ENCODE results near the gene RBFOX2.

RBFOX2 gene

GRCh38 chr22:35893698-35894097, 134.9 kb downstream of the RBFOX2 start:
- no peak for DNase-seq

- DNase-seq = no peak
These were observed 136.4 kb downstream of the RBFOX2 start for GRCh38 chr22:35892192-35892591.

- no peak for DNase-seq
These were observed 137.2 kb downstream of the RBFOX2 start for GRCh38 chr22:35891442-35891841.

GRCh38 chr22:35889071-35889470, 139.6 kb downstream of the RBFOX2 start:
- DNase-seq = no peak

- DNase-seq = no peak
These were observed 140.3 kb downstream of the RBFOX2 start for GRCh38 chr22:35888181-35888870.

- DNase-seq = no peak
These were observed 141.2 kb downstream of the RBFOX2 start for GRCh38 chr22:35887296-35887875.

- DNase-seq = no peak
These were observed 142.3 kb downstream of the RBFOX2 start for GRCh38 chr22:35886309-35886708.

GRCh38 chr22:35884529-35884928, 144.1 kb downstream of the RBFOX2 start:
- DNase-seq = no peak

GRCh38 chr22:35883031-35883620, 145.5 kb downstream of the RBFOX2 start:
- no peak for DNase-seq

GRCh38 chr22:35882211-35883030, 146.2 kb downstream of the RBFOX2 start:
- no peak for DNase-seq

- no peak for DNase-seq
These were observed 149.3 kb downstream of the RBFOX2 start for GRCh38 chr22:35879351-35879750.

GRCh38 chr22:35873426-35873825, 155.2 kb downstream of the RBFOX2 start:
- no peak for DNase-seq

- no peak for DNase-seq
These were observed 156.2 kb downstream of the RBFOX2 start for GRCh38 chr22:35872451-35872850.

GRCh38 chr22:35870517-35871293, 157.9 kb downstream of the RBFOX2 start:
- no peak for DNase-seq

GRCh38 chr22:35868938-35869337, 159.7 kb downstream of the RBFOX2 start:
- DNase-seq = no peak

GRCh38 chr22:35866651-35867050, 162.0 kb downstream of the RBFOX2 start:
- DNase-seq = no peak

GRCh38 chr22:35864545-35865165, 164.0 kb downstream of the RBFOX2 start:
- no peak for DNase-seq

- peak; percentile 50 for DNase-seq
These were observed 165.2 kb downstream of the RBFOX2 start for GRCh38 chr22:35863432-35863831.

- DNase-seq = no peak
These were observed 165.9 kb downstream of the RBFOX2 start for GRCh38 chr22:35862697-35863096.

- DNase-seq = no peak
These were observed 167.2 kb downstream of the RBFOX2 start for GRCh38 chr22:35861451-35861850.

GRCh38 chr22:35860837-35861236, 167.8 kb downstream of the RBFOX2 start:
- no peak for DNase-seq

- DNase-seq = no peak
These were observed 168.4 kb downstream of the RBFOX2 start for GRCh38 chr22:35860087-35860733.

Data from DMS 273 treated with DMSO at 0.1 percent for 48 hours (cell line).